Natural killer cell (primary cell): ENCODE measurements around the gene VPS35L. TPM values are rescaled to one million over a fixed set of nuclear protein-coding genes. Genes with fewer than 3 reads are reported as not detected.
"Not testable (repeated sequence)": the region's sequence is repeated elsewhere in the genome, so short reads cannot be mapped to it uniquely, and the experiment has no call there.

Experiments
- ATAC-seq, 3 donors: fragments of 150-1000 bp in 2 of 3; fragments of 200-7000 bp in 1 of 3; cut with Tn5 transposase; 1 replicate in 1 of 3; 2 replicates in 2 of 3; pipeline ENCODE4 v1.10.0; 2021; ENCODE audit warnings: mild to moderate bottlenecking in 2 of 3, moderate library complexity in 2 of 3
- DNase-seq, 2 donors: peaks; one replicate each; pipeline versions ENCODE4 v3.0.0 to v3.0.0-alpha.2; 2013 to 2021; ENCODE audit warnings: mixed read lengths in 1 of 2
- H3K27ac ChIP-seq: one replicate; pipeline ENCODE4 v1.5.1; 2013; ENCODE audit warnings: mild to moderate bottlenecking, low read length
- H3K27me3 ChIP-seq: one replicate; pipeline ENCODE4 v1.6.1; 2013; ENCODE audit warnings: low read length; ENCODE audit not compliant: control insufficient read depth, insufficient read depth
- H3K36me3 ChIP-seq: one replicate; pipeline ENCODE4 v1.6.1; 2013; ENCODE audit warnings: low read length; ENCODE audit not compliant: control insufficient read depth, insufficient read depth
- H3K4me1 ChIP-seq: one replicate; pipeline ENCODE4 v1.6.1; 2013; ENCODE audit warnings: low read length; ENCODE audit not compliant: control insufficient read depth, insufficient read depth
- H3K4me3 ChIP-seq: one replicate; pipeline ENCODE4 v1.5.1; 2013; ENCODE audit warnings: low read length
- H3K9me3 ChIP-seq: one replicate; pipeline ENCODE4 v1.6.1; 2013; ENCODE audit warnings: low read length; ENCODE audit not compliant: control insufficient read depth, insufficient read depth
- H3K27ac Mint-ChIP-seq, 2 donors: one replicate each; pipeline ENCODE4 v1.8.0; 2022; ENCODE audit warnings: mild to moderate bottlenecking in 2 of 2, mixed read lengths in 2 of 2, moderate library complexity in 1 of 2
- H3K27me3 Mint-ChIP-seq, 2 donors: one replicate each; pipeline ENCODE4 v1.8.0; 2022; ENCODE audit warnings: low read depth in 2 of 2, mixed read lengths in 2 of 2
- H3K36me3 Mint-ChIP-seq: one replicate; pipeline ENCODE4 v1.8.0; 2022; ENCODE audit warnings: mixed read lengths
- H3K4me1 Mint-ChIP-seq, 2 donors: one replicate each; pipeline ENCODE4 v1.8.0; 2022; ENCODE audit warnings: mixed read lengths in 2 of 2
- H3K4me3 Mint-ChIP-seq: one replicate; pipeline ENCODE4 v1.8.0; 2022; ENCODE audit warnings: mild to moderate bottlenecking, moderate library complexity, mixed read lengths
- H3K9me3 Mint-ChIP-seq, 2 donors: one replicate each; pipeline ENCODE4 v1.8.0; 2022; ENCODE audit warnings: mixed read lengths in 2 of 2
- WGBS: methylation state at CpG from one replicate; pipeline ENCODE4 v1.1.7; 2013; ENCODE audit warnings: missing lambda C conversion rate; ENCODE audit not compliant: insufficient coverage; 5-methylcytosine and 5-hydroxymethylcytosine counted together
- intact Hi-C: fragments of 100-400 bp; cut with micrococcal nuclease; formaldehyde crosslinking; loops from one replicate; pipeline ENCODE4 v1.14.2; 2022
- total RNA-seq, 4 donors: library from RNA; stranded (reverse); fragments of 120-200 nt in 1 of 4; gene quantifications; one replicate each; pipeline versions ENCODE4 v1.2.3 to v1.2.4, GENCODE V29; 2013 to 2022
- TF ChIP-seq, protein P1 (sequence below): fragments of 200-600 bp; IDR thresholded peaks from one replicate; pipeline ENCODE4 v1.8.0; 2022; ENCODE audit warnings: antibody characterized with exemption

The VPS35L gene
- total RNA-seq, 3 donors from 2014 or later (not counting 1 experiment from before 2014, with no cell fraction given), result 37.4 to 53.5 (median 44.4) TPM

DNA sequence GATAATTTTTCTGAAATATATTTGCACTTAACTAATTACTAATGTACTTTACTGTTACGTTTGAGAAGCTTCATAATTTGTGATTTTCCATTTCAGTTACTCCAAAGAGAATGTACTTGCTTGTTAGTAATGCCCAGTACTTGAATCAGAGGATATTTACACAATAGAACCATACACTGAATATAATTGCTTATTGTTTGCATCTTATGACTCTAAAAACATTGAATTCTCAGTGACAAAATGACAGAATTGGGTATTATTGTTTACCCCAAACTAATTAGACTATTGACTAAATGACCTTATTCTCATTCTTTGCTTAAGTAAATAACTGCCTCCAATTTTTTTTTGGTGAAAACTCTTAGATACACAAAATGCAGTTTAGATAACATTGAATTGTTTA lies 22.9 kb upstream of the VPS35L start:
- TF ChIP-seq, protein P1, sequence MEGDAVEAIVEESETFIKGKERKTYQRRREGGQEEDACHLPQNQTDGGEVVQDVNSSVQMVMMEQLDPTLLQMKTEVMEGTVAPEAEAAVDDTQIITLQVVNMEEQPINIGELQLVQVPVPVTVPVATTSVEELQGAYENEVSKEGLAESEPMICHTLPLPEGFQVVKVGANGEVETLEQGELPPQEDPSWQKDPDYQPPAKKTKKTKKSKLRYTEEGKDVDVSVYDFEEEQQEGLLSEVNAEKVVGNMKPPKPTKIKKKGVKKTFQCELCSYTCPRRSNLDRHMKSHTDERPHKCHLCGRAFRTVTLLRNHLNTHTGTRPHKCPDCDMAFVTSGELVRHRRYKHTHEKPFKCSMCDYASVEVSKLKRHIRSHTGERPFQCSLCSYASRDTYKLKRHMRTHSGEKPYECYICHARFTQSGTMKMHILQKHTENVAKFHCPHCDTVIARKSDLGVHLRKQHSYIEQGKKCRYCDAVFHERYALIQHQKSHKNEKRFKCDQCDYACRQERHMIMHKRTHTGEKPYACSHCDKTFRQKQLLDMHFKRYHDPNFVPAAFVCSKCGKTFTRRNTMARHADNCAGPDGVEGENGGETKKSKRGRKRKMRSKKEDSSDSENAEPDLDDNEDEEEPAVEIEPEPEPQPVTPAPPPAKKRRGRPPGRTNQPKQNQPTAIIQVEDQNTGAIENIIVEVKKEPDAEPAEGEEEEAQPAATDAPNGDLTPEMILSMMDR, result no peak
- Histone ChIP-seq H3K36me3 (peaks cover 22% of the 10 kb centered on the region), H3K4me1 (no peaks in the 10 kb centered on the region), H3K27me3 (no peaks in the 10 kb centered on the region), H3K27ac (no peak overlapping the region), H3K9me3 (no peaks in the 10 kb centered on the region), H3K4me3 (no peak overlapping the region)
- no CpG with 5 or more reads among the region's 1 CpG for WGBS
- no peak for DNase-seq
- no peaks in the 10 kb centered on the region for H3K4me1 Mint-ChIP-seq
- no peaks in the 10 kb centered on the region for H3K9me3 Mint-ChIP-seq
- no peak overlapping the region for H3K4me3 Mint-ChIP-seq
- H3K36me3 Mint-ChIP-seq, result peaks cover 12% of the 10 kb centered on the region
- ATAC-seq, result no peak
- intact Hi-C loops, result no loop called here
- no peaks in the 10 kb centered on the region for H3K27me3 Mint-ChIP-seq
- H3K27ac Mint-ChIP-seq, result no peak overlapping the region

DNA sequence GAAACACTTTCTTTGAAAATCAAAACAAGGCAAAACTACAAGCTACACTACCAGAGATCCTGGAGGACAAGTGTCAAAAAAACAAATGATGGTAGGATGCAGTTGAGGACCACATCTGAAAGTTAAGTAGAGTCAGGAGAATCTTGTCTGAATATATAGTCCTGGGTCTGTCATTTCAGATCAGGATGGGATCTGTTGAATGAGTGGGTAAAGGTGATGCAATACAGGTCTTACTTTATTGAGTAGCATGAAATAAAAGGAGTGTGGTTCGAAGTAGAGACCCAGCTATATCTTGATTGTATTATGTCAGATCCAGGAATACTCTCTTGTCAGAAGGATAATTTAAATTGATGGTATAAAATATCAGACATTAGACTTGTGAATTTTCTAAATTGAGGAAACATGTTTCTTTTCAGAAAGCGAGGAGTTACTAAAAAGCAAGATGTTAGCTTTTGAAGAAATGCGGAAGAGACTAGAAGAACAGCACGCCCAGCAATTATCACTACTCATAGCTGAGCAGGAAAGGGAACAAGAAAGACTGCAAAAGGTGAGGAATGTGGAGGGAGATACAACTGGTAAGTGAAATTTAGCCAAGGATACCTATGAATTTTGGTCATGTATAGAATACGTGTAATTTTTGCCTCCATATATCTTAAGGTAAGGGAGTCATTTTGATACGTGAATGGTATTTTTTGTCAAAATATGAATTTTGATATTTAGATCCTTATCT lies 15.1 kb upstream of the VPS35L start:
- Mint-ChIP-seq H3K27me3 (no peaks in the 10 kb centered on the region), H3K4me1 (no peaks in the 10 kb centered on the region), H3K27ac (no peak overlapping the region), H3K36me3 (peaks cover 12% of the 10 kb centered on the region), H3K4me3 (no peak overlapping the region), H3K9me3 (peaks cover 0 to 2% of the 10 kb centered on the region in 2 donors)
- no peak for ATAC-seq
- H3K36me3 ChIP-seq, result peaks cover 46% of the 10 kb centered on the region
- TF ChIP-seq, protein P1, result no peak
- H3K4me1 ChIP-seq, result no peaks in the 10 kb centered on the region
- H3K27me3 ChIP-seq, result no peaks in the 10 kb centered on the region
- H3K27ac ChIP-seq, result no peak overlapping the region
- no peaks in the 10 kb centered on the region for H3K9me3 ChIP-seq
- intact Hi-C loops, result no loop called here
- no peak for DNase-seq
- H3K4me3 ChIP-seq, result no peak overlapping the region
- WGBS, result 95% methylated on average over 5 of the region's 6 CpGs

DNA sequence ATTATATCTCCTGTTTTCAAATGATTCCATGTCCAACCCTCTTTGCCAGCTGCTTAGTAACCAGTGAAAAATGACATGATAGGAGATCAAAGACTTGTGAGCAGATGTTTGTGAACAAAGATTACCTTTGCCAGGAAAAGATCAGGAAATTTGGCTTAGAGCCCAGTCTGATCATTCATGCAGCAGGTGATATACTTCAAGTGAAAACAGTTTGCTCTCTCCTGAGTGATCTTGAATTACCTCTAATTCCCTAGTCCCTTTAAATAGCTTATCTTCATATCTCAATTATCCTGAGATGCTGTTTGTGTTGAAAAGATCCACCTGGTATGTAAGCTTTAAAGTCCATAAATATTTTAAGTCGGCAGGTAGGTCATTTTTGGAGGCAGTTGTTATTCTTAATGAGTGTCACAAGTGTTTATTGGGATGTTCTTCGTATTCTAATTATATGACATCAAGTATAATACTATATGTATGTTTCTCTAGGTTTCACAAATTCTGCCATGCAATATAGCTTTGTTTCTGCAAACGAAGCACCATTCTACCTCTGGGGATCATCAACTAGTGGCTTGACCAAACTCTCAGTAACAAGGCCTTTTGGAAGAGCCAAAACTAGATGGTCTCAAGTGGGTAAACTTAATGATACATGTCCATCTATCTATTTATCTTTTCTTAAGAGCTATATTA lies 13.2 kb upstream of the VPS35L start:
- no peak overlapping the region for H3K4me3 Mint-ChIP-seq
- no peak overlapping the region for H3K4me3 ChIP-seq
- H3K4me1 Mint-ChIP-seq, result no peaks in the 10 kb centered on the region
- 92% methylated on average over 1 of the region's 3 CpGs for WGBS
- H3K9me3 ChIP-seq, result no peaks in the 10 kb centered on the region
- DNase-seq (no peak), ATAC-seq (no peak)
- H3K27me3 Mint-ChIP-seq, result no peaks in the 10 kb centered on the region
- no peak overlapping the region for H3K27ac ChIP-seq
- H3K36me3 ChIP-seq, result peaks cover 37% of the 10 kb centered on the region
- no peaks in the 10 kb centered on the region for H3K27me3 ChIP-seq
- intact Hi-C loops, result no loop called here
- peaks cover 0 to 2% of the 10 kb centered on the region in 2 donors for H3K9me3 Mint-ChIP-seq
- no peaks in the 10 kb centered on the region for H3K4me1 ChIP-seq
- TF ChIP-seq, protein P1, result no peak
- H3K36me3 Mint-ChIP-seq, result peaks cover 12% of the 10 kb centered on the region
- H3K27ac Mint-ChIP-seq, result no peak overlapping the region

DNA sequence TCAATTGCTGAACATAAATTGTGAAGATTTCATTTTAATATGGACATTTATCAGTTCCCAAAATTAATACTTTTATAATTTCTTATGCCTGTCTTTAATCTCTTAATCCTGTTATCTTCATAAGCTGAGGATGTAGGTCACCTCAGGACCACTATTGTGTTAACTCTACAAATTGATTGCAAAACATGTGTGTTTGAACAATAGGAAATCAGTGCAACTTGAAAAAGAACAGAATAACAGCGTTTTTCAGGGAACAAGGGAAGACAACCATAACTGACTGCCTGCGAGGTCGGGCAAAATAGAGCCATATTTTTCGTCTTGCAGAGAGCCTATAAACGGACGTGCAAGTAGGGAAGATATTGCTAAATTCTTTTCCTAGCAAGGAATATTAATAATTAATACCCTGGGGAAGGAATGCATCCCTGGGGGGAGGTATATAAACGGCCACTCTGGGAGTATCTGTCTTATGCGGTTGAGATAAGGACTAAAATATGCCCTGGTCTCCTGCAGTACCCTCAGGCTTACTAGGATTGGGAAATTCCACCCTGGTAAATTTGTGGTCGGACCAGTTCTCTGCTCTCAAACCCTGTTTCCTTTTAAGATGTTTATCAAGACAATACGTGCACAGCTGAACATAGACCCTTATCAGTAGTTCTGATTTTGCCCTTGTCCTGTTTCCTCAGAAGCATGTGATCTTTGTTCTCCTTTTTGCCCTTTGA lies 12.1 kb upstream of the VPS35L start:
- H3K27ac Mint-ChIP-seq, H3K4me3 ChIP-seq, DNase-seq, H3K27me3 ChIP-seq, H3K4me3 Mint-ChIP-seq, H3K27me3 Mint-ChIP-seq, ATAC-seq, H3K4me1 ChIP-seq, H3K27ac ChIP-seq, H3K9me3 Mint-ChIP-seq, intact Hi-C loops, H3K4me1 Mint-ChIP-seq, H3K9me3 ChIP-seq: not testable (repeated sequence)
- H3K36me3 ChIP-seq, result peaks cover 33% of the 10 kb centered on the region
- WGBS, result 83% methylated on average over 8 of the region's 10 CpGs
- peaks cover 12% of the 10 kb centered on the region for H3K36me3 Mint-ChIP-seq
